GM23338 (cell line): ENCODE measurements around the gene ADH5. TPM values are rescaled to one million over a fixed set of nuclear protein-coding genes. Genes with fewer than 3 reads are reported as not detected.

Experiments
- ATAC-seq: fragments of 200-7000 bp; cut with Tn5 transposase; 3 replicates; pipeline ENCODE4 v1.9.1; 2020
- DNase-seq: peaks from one replicate; pipeline ENCODE4 v3.0.0-alpha.2; 2015; ENCODE audit warnings: low spot score
- H2AFZ ChIP-seq: fragments of 200-600 bp; sonication (generic); 2 replicates; pipeline ENCODE4 v1.8.0; 2016; ENCODE audit warnings: antibody characterized with exemption, mild to moderate bottlenecking, moderate library complexity
- H3F3A ChIP-seq: fragments of 200-600 bp; sonication (generic); replicated peaks from 2 replicates; pipeline ENCODE4 v1.8.0; 2017; ENCODE audit warnings: antibody characterized with exemption, mixed run types, low read depth
- H3K27ac ChIP-seq: fragments of 200-600 bp; sonication (generic); 2 replicates; pipeline ENCODE4 v1.6.1; 2016; ENCODE audit warnings: low read depth
- H3K27me3 ChIP-seq: fragments of 200-600 bp; sonication (generic); 2 replicates; pipeline ENCODE4 v1.8.0; 2016; ENCODE audit warnings: mild to moderate bottlenecking, mixed run types, moderate library complexity; ENCODE audit not compliant: insufficient read depth
- H3K36me3 ChIP-seq: fragments of 200-600 bp; sonication (generic); 2 replicates; pipeline ENCODE4 v1.8.0; 2016; ENCODE audit warnings: mild to moderate bottlenecking; ENCODE audit not compliant: insufficient read depth
- H3K4me1 ChIP-seq: fragments of 200-600 bp; sonication (generic); 2 replicates; pipeline ENCODE4 v1.8.0; 2016; ENCODE audit warnings: mild to moderate bottlenecking, moderate library complexity; ENCODE audit not compliant: insufficient read depth
- H3K4me2 ChIP-seq: fragments of 200-600 bp; sonication (generic); 2 replicates; pipeline ENCODE4 v1.7.1; 2017; ENCODE audit warnings: mixed run types
- H3K4me3 ChIP-seq: fragments of 200-600 bp; sonication (generic); 2 replicates; pipeline ENCODE4 v1.6.1; 2016; ENCODE audit warnings: mixed run types
- H3K79me2 ChIP-seq: fragments of 200-600 bp; sonication (generic); replicated peaks from 2 replicates; pipeline ENCODE4 v1.8.0; 2017; ENCODE audit warnings: mild to moderate bottlenecking; ENCODE audit not compliant: insufficient read depth
- H3K9me2 ChIP-seq: fragments of 200-600 bp; sonication (generic); 2 replicates; pipeline ENCODE4 v1.8.0; 2017; ENCODE audit not compliant: insufficient read depth
- H4K20me1 ChIP-seq: fragments of 200-600 bp; sonication (generic); replicated peaks from 2 replicates; pipeline ENCODE4 v1.8.0; 2017; ENCODE audit warnings: mild to moderate bottlenecking; ENCODE audit not compliant: insufficient read depth
- H3K27ac Mint-ChIP-seq: 2 replicates; pipeline ENCODE4 v1.8.0; 2020; ENCODE audit warnings: inconsistent platforms, mild to moderate bottlenecking, moderate library complexity, mixed read lengths
- H3K27me3 Mint-ChIP-seq: 3 replicates; pipeline ENCODE4 v1.8.0; 2022; ENCODE audit warnings: low read depth, mild to moderate bottlenecking, moderate library complexity, mixed read lengths, inconsistent platforms; ENCODE audit not compliant: insufficient read depth, poor library complexity
- H3K36me3 Mint-ChIP-seq: 3 replicates; pipeline ENCODE4 v1.8.0; 2021; ENCODE audit warnings: low read depth, mild to moderate bottlenecking, inconsistent platforms, moderate library complexity, mixed read lengths
- H3K4me1 Mint-ChIP-seq: 3 replicates; pipeline ENCODE4 v1.8.0; 2020; ENCODE audit warnings: mild to moderate bottlenecking, inconsistent platforms, mixed read lengths
- H3K4me3 Mint-ChIP-seq: 3 replicates; pipeline ENCODE4 v1.8.0; 2021; ENCODE audit warnings: moderate library complexity, mild to moderate bottlenecking, inconsistent platforms, mixed read lengths
- H3K9me3 Mint-ChIP-seq: 3 replicates; pipeline ENCODE4 v1.8.0; 2020; ENCODE audit warnings: moderate library complexity, mild to moderate bottlenecking, inconsistent platforms, mixed read lengths
- CREB1 ChIP-seq: fragments of 250-450 bp; sonication (Bioruptor Pico); IDR thresholded peaks from 2 replicates; pipeline ENCODE4 v1.5.0; 2020; ENCODE audit warnings: low read depth, mild to moderate bottlenecking, moderate library complexity
- CTCF ChIP-seq, 2 experiments: fragments of 200-600 bp in 1 of 2; sonication (generic) in 1 of 2; conservative IDR thresholded peaks; 2 replicates each; pipeline versions ENCODE4 v1.5.1 to v1.6.1; 2016 to 2017; ENCODE audit warnings: antibody characterized with exemption in 2 of 2, low read depth in 2 of 2, mild to moderate bottlenecking in 2 of 2, moderate library complexity in 1 of 2
- ETS1 ChIP-seq: IDR thresholded peaks from 2 replicates; pipeline ENCODE4 v1.6.1; 2016; ENCODE audit warnings: antibody characterized with exemption
- EZH2 ChIP-seq: fragments of 200-600 bp; sonication (generic); IDR thresholded peaks from one replicate; pipeline ENCODE4 v1.8.0; 2017; ENCODE audit warnings: antibody characterized with exemption, mild to moderate bottlenecking, low read depth; ENCODE audit not compliant: unreplicated experiment
- EZH2phosphoT487 ChIP-seq: fragments of 200-600 bp; sonication (generic); IDR thresholded peaks from one replicate; pipeline ENCODE4 v1.8.1; 2018; ENCODE audit warnings: antibody characterized with exemption; ENCODE audit not compliant: unreplicated experiment
- JUNB ChIP-seq: IDR thresholded peaks from one replicate; pipeline ENCODE4 v1.6.1; 2016; ENCODE audit warnings: antibody characterized with exemption; ENCODE audit not compliant: unreplicated experiment
- NANOG ChIP-seq: IDR thresholded peaks from 2 replicates; pipeline ENCODE4 v1.6.1; 2016; ENCODE audit warnings: antibody characterized with exemption, borderline replicate concordance
- POLR2AphosphoS5 ChIP-seq: IDR thresholded peaks from 2 replicates; pipeline ENCODE4 v1.6.1; 2016; ENCODE audit warnings: antibody characterized with exemption, low read depth
- STAT1 ChIP-seq: IDR thresholded peaks from one replicate; pipeline ENCODE4 v1.6.1; 2016; ENCODE audit warnings: antibody characterized with exemption; ENCODE audit not compliant: unreplicated experiment
- ZNF114 ChIP-seq: fragments of 250-450 bp; sonication (Bioruptor Pico); IDR thresholded peaks from 2 replicates; pipeline ENCODE4 v1.5.0; 2020; ENCODE audit warnings: mild to moderate bottlenecking, moderate library complexity
- ZNF331 ChIP-seq: fragments of 250-450 bp; sonication (Bioruptor Pico); IDR thresholded peaks from 2 replicates; pipeline ENCODE4 v1.5.0; 2020; ENCODE audit warnings: low read depth, mild to moderate bottlenecking, moderate library complexity
- polyA plus RNA-seq: library from polyadenylated mRNA; unstranded; fragments of >200 nt; fragmentation: Nextera tagmentation; extraction: Ambion mirVana; gene quantifications from 2 replicates; pipeline ENCODE4 v1.2.1, GENCODE V29; 2016
- total RNA-seq: library from RNA; depleted of rRNA; stranded (reverse); fragments of >200 nt; shearing (Covaris generic); gene quantifications from 2 replicates; pipeline ENCODE4 v1.2.3, GENCODE V29; 2014
- TF ChIP-seq, protein P1 (sequence below): fragments of 250-450 bp; sonication (Bioruptor Pico); IDR thresholded peaks from 2 replicates; pipeline ENCODE4 v1.5.0; 2020; ENCODE audit warnings: mild to moderate bottlenecking, moderate library complexity
- TF ChIP-seq, protein P2 (sequence below): IDR thresholded peaks from one replicate; pipeline ENCODE4 v1.6.1; 2018; ENCODE audit warnings: antibody characterized with exemption; ENCODE audit not compliant: unreplicated experiment

ADH5 gene
- total and polyA plus RNA-seq, 2 experiments from 2014 or later = 224 to 250 TPM

DNA sequence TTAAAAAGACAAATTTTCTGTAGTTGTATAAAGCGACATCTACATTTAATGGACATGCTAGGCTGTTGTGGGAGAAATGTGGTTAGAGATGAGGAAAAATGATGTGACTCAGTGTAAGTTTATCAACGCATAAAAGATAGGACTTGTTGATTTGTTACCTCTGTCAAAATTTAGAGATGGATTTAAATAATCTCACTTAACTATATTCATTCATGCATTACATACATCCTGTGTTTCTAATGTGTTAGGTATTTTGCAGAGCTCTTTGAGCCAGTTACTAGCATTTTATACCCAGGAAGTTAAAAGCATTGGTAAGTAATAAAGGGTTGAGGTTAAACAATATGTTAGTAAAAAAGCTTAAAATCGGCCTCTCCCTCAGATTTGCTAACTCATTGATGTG is 58.7 kb downstream of the ADH5 start:
- peaks cover 100% of the 10 kb centered on the region for H3K79me2 ChIP-seq
- H3K9me3 Mint-ChIP-seq = no peaks in the 10 kb centered on the region
- no peaks in the 10 kb centered on the region for H3F3A ChIP-seq
- H3K9me2 ChIP-seq = no peaks in the 10 kb centered on the region
- no peak overlapping the region for H3K4me3 ChIP-seq
- peaks cover 2% of the 10 kb centered on the region for H3K27me3 Mint-ChIP-seq
- H3K4me1 Mint-ChIP-seq = peaks cover 58% of the 10 kb centered on the region
- peaks cover 40% of the 10 kb centered on the region for H4K20me1 ChIP-seq
- H3K36me3 ChIP-seq = no peaks in the 10 kb centered on the region
- H3K4me3 Mint-ChIP-seq = no peak overlapping the region
- H3K4me1 ChIP-seq = peaks cover 28% of the 10 kb centered on the region
- H3K27ac ChIP-seq = no peak overlapping the region
- peaks cover 13% of the 10 kb centered on the region for H3K36me3 Mint-ChIP-seq
- H2AFZ ChIP-seq = no peak overlapping the region
- no peaks in the 10 kb centered on the region for H3K27me3 ChIP-seq
- TF ChIP-seq ZNF114 (CRISPR knock-in tag) (no peak), ZNF331 (CRISPR knock-in tag) (no peak), CTCF (conservative IDR thresholded peaks at IDR 0.05; ENCODE audit: low read depth in 2 of 2) (no peak), STAT1 (no peak), NANOG (no peak), POLR2AphosphoS5 (no peak), JUNB (no peak), CREB1 (CRISPR knock-in tag) (no peak), EZH2phosphoT487 (no peak), ETS1 (no peak), EZH2 (no peak)
- TF ChIP-seq, protein P1, sequence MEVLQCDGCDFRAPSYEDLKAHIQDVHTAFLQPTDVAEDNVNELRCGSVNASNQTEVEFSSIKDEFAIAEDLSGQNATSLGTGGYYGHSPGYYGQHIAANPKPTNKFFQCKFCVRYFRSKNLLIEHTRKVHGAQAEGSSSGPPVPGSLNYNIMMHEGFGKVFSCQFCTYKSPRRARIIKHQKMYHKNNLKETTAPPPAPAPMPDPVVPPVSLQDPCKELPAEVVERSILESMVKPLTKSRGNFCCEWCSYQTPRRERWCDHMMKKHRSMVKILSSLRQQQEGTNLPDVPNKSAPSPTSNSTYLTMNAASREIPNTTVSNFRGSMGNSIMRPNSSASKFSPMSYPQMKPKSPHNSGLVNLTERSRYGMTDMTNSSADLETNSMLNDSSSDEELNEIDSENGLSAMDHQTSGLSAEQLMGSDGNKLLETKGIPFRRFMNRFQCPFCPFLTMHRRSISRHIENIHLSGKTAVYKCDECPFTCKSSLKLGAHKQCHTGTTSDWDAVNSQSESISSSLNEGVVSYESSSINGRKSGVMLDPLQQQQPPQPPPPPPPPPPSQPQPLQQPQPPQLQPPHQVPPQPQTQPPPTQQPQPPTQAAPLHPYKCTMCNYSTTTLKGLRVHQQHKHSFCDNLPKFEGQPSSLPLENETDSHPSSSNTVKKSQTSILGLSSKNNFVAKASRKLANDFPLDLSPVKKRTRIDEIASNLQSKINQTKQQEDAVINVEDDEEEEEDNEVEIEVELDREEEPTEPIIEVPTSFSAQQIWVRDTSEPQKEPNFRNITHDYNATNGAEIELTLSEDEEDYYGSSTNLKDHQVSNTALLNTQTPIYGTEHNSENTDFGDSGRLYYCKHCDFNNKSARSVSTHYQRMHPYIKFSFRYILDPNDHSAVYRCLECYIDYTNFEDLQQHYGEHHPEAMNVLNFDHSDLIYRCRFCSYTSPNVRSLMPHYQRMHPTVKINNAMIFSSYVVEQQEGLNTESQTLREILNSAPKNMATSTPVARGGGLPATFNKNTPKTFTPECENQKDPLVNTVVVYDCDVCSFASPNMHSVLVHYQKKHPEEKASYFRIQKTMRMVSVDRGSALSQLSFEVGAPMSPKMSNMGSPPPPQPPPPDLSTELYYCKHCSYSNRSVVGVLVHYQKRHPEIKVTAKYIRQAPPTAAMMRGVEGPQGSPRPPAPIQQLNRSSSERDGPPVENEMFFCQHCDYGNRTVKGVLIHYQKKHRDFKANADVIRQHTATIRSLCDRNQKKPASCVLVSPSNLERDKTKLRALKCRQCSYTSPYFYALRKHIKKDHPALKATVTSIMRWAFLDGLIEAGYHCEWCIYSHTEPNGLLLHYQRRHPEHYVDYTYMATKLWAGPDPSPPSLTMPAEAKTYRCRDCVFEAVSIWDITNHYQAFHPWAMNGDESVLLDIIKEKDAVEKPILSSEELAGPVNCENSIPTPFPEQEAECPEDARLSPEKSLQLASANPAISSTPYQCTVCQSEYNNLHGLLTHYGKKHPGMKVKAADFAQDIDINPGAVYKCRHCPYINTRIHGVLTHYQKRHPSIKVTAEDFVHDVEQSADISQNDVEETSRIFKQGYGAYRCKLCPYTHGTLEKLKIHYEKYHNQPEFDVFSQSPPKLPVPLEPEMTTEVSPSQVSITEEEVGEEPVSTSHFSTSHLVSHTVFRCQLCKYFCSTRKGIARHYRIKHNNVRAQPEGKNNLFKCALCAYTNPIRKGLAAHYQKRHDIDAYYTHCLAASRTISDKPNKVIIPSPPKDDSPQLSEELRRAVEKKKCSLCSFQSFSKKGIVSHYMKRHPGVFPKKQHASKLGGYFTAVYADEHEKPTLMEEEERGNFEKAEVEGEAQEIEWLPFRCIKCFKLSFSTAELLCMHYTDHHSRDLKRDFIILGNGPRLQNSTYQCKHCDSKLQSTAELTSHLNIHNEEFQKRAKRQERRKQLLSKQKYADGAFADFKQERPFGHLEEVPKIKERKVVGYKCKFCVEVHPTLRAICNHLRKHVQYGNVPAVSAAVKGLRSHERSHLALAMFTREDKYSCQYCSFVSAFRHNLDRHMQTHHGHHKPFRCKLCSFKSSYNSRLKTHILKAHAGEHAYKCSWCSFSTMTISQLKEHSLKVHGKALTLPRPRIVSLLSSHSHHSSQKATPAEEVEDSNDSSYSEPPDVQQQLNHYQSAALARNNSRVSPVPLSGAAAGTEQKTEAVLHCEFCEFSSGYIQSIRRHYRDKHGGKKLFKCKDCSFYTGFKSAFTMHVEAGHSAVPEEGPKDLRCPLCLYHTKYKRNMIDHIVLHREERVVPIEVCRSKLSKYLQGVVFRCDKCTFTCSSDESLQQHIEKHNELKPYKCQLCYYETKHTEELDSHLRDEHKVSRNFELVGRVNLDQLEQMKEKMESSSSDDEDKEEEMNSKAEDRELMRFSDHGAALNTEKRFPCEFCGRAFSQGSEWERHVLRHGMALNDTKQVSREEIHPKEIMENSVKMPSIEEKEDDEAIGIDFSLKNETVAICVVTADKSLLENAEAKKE = no peak
- TF ChIP-seq, protein P2, sequence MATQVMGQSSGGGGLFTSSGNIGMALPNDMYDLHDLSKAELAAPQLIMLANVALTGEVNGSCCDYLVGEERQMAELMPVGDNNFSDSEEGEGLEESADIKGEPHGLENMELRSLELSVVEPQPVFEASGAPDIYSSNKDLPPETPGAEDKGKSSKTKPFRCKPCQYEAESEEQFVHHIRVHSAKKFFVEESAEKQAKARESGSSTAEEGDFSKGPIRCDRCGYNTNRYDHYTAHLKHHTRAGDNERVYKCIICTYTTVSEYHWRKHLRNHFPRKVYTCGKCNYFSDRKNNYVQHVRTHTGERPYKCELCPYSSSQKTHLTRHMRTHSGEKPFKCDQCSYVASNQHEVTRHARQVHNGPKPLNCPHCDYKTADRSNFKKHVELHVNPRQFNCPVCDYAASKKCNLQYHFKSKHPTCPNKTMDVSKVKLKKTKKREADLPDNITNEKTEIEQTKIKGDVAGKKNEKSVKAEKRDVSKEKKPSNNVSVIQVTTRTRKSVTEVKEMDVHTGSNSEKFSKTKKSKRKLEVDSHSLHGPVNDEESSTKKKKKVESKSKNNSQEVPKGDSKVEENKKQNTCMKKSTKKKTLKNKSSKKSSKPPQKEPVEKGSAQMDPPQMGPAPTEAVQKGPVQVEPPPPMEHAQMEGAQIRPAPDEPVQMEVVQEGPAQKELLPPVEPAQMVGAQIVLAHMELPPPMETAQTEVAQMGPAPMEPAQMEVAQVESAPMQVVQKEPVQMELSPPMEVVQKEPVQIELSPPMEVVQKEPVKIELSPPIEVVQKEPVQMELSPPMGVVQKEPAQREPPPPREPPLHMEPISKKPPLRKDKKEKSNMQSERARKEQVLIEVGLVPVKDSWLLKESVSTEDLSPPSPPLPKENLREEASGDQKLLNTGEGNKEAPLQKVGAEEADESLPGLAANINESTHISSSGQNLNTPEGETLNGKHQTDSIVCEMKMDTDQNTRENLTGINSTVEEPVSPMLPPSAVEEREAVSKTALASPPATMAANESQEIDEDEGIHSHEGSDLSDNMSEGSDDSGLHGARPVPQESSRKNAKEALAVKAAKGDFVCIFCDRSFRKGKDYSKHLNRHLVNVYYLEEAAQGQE = no peak
- peak overlapping the region; percentile 73 for H3K27ac Mint-ChIP-seq
- ATAC-seq (no peak), DNase-seq (no peak)
- no peak overlapping the region for H3K4me2 ChIP-seq
